Activated T-cell treated with anti-CD3 and anti-CD28 coated beads for 4 hours (primary cell): ENCODE measurements around the gene ITPRIP.
A peak's percentile ranks its signal among the peaks of the same experiment; 100 is the strongest.

ENCODE experiments used
- DNase-seq: peaks from one replicate; pipeline ENCODE4 v3.0.0-alpha.2; 2020

Gene ITPRIP

DNA sequence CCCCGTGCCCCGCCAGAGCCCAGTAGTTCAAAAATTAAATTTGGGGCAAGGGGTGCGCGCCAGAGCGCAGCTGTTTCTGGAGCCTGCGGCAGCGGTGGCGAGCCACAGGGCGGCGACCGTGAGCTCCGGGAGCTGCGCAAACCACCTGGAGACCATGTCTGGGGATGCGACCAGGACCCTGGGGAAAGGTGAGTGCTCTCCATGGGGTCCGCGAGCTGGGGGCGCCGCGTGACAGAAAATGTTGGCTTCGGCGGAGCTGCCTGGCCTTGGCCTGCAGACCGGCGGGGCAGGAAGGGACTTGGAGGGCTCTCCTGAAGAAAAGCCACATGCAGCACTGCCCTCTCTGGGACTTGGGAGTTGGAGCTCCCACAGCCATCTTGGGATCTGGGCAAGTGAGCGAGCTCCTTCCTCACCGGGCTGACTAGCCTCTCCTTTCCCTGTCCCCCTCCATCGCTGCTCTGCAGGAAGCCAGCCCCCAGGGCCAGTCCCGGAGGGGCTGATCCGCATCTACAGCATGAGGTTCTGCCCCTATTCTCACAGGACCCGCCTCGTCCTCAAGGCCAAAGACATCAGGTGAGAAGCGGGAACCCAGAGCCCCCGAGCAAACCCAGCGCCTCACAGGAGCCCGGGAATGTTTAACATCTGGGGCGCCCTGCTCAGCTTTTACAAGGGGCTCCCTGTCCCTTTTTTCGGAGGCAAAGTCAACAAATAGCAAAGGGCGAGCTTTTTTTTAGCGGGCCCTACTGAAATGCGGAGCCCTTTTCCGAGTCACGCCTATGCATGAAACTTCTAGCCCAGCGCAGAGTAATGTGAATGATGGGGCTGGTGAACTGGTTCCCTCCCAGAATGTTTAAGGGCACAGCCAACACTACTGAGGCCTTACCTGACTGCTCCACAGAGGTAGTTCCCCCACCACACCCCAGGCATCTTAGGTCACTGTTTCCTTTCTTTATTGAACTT lies 63.2 kb downstream of the ITPRIP start:
- DNase-seq = peak; percentile 30

GRCh38 chr10:104273899-104274575 lies 64.2 kb downstream of the ITPRIP start:
- no peak for DNase-seq

GRCh38 chr10:104273286-104273685 lies 65.0 kb downstream of the ITPRIP start:
- no peak for DNase-seq

- peak; percentile 91 for DNase-seq
These were observed 69.3 kb downstream of the ITPRIP start, which contains the start of gene GSTO2 for GRCh38 chr10:104268713-104269645. GSTO2 (plus strand) TSS chr10:104269184; CDS start chr10:104274916, 5,732 bp downstream.

- no peak for DNase-seq
These were observed 69.9 kb downstream of the ITPRIP start for GRCh38 chr10:104268405-104268712.

DNA sequence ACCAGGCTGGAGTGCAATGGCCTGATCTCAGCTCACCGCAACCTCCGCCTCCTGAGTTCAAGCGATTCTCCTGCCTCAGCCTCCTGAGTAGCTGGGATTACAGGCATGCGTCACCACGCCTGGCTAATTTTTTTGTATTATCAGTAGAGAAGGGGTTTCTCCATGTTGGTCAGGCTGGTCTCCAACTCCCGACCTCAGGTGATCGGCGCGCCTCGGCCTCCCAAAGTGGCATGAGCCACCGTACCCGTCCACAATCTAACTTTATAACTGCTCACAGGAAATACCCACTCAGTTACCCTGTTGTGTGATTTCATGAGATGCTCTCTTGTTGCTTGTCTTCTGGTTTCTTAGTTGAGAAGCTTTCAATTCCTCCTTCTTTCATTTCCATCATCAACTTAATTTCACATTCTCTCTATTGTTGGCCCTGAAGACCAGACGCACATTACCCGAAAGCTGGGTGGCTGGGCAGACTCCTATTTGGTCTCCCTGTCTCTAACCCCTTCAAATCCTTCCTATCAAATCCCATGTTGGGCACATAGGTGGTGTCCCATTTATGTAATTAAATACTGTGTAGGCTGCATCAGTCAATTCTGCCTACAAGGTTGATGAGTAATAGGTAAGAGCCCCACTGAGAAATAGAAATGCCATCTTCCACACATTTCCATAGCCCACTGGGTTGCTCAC lies 70.4 kb downstream of the ITPRIP start:
- no peak for DNase-seq

- no peak for DNase-seq
These were observed 73.5 kb downstream of the ITPRIP start for GRCh38 chr10:104264783-104265182.

DNA sequence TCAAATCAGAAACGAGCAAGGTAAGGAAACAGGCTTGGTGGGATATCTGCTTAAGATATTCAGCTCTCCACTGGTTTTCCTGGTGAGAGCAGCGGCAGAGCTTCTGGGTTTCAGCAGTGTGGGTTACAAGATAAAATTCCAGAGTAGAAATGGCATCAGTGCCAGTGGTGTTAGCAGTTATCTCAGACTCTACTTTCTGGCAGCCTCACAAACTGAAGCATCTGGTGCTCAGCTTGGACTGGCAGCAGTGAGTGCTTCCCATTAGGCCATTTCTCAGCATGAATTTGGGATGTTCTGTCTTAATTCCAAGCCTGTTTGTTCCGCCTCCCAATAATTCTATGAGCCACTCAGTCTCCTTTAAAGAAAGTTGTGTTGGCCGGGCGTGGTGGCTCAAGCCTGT lies 76.2 kb downstream of the ITPRIP start:
- DNase-seq = no peak

DNA sequence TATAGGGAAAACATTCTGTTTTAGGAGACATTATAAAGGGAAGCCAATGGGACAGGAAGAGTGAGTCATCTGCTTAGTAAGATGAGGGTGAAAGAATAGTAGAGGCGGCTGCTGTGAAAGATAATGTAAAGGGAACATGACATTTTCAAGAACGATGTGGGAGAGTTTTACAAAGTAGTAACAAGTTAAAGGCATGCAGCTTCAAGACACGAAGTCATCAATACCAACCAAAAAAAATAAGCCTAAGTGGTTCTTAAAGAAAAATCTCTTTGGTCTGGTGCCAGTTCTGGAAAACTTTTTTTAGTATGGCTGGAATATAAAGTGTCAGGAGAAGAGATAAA lies 77.5 kb downstream of the ITPRIP start:
- no peak for DNase-seq

DNA sequence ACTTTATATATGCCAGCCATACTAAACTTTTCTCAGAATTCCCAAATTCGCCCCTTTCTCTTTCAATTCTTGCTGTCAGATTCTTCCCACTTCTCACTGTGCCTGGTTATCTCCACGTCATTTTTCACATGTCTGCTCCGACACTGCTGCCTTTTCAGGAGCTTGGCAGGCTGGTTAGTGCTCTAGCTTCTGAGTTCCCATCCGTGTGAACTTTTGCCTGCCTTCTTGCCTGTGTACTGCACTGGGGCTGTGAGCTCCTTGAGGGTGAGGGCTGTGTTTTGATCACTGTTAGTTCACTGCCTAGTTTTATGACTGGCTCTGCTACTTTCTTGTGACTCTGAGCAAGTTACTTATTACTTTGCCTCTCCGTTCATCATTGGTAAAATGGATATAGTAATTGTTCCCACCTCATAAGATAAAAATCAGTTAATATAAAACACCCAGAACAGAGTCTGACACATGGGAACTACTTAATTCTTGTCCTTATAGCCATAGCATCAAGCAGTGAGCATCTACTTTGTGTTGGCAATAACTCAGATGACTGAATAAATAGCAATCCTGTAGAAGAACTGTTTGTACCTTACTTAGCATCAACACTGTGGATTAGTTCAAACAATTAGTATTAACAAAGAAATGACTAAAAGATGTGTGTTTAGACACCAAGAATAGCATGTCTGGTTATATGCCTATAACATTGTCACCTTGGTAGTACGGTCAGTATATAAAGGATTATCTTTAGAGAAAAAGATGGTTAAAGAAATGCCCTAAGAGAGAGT lies 78.1 kb downstream of the ITPRIP start:
- DNase-seq = no peak
